IPS DF 19.7 (cell line): ENCODE data around the gene PRELID1.
"Not testable (repeated sequence)": the region's sequence is repeated elsewhere in the genome, so short reads cannot be mapped to it uniquely, and the experiment has no call there.

Experiments used
- DNase-seq: peaks from one replicate; pipeline ENCODE4 v3.0.0-alpha.2; 2013; ENCODE audit warnings: low read depth, low spot score

The PRELID1 gene

DNA sequence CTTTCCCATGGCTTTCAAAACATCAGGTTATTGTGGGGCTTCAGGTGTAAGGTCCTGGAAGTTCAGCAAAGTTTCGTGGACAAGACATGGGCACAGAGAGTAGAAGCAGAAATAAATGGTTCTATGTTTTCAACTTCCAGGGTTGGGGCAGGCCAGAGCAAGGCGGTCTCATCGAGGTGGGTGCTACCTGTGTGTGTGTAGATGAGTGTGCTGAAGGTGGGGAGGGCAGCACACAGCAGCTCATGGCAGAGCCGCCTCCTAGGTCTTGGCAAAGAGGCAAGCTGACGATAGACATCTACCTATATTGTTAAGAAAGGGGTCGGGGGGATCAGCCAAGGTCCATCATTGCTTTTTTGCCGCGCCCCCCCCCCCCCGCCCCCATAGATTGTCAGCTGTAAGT lies 3.9 kb upstream of the PRELID1 start:
- no peak for DNase-seq

DNA sequence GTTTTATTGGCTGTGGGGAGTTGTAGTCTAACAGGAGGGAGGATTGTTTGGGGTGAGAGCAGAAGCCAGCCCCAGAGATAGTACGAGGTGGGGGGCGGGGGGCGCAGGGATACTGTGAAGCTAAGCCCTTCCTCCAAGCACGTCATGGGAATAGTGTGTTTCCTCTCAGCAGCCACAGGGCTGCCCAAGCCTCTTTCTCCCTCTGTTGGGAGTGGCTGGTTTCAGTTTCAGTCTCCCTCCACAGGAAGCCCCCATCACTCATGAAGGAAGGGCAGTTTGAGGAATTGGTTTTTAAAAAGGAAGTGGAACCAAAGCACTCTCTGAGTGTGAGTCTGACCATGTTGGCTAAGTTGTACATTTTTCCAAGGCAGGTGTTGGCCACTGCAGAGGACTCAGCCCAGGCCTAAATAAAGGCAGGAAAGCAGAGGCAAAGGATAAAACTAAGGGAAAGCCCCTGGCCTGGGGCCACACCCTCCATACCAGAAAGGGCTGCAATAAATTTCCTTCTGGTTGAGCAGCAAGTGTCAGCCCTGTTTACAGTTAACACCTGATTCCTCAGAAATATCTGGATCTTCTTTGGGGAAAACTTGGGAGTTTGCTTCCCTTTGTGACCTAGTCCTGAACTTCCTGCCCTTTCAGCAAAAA lies 3.2 kb upstream of the PRELID1 start:
- DNase-seq: no peak

DNA sequence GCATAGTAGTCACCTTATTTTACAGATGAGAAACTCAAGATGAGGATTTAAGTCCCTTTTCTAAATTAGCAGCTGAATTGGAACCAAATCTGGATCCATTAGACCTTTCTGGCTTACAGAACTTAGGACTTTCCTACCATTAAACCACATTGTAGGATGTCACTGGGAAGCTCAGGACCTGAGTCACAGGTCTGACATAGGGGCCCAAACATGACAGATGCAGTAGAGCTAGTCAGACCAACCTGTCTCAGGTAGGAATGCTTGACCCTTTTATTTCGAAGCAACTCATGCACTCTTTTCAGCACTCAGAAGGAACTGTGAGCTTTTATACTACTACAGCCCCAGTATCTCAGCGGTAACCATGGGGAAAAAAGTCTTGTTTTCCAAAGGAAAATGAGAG lies 2.6 kb upstream of the PRELID1 start:
- no peak for DNase-seq

DNA sequence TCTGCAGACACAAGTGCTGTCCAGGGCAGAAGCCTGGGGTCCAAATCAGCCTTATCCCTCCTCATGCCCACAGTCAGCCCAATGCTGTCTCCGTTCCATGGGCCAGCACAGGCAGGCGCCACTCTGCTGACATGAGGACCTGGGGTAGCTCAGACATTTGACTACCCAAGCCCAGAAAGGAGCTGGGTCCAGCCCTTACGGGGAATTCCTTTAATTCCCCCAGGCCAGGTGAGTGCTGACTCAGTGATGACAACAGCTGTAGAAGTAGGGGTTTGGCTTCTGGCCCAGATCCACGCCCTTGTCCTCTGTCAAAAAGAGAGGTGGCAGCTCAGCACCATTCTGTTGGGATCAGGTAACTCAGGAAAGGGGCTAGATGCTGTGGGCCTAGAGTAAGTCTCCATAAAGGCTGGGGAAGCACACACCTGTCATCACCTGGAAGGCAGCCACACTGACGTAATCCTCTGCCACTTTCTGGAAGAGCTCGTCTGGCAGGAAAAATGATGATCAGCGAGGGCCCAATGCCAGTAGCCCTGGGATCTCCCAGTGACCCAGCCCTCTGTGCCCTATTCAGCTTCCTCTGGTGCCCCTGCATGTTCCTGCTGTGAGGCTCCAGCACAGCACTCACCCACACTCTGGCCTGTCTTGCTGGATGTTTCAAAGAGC lies 2.0 kb upstream of the PRELID1 start:
- no peak for DNase-seq

DNA sequence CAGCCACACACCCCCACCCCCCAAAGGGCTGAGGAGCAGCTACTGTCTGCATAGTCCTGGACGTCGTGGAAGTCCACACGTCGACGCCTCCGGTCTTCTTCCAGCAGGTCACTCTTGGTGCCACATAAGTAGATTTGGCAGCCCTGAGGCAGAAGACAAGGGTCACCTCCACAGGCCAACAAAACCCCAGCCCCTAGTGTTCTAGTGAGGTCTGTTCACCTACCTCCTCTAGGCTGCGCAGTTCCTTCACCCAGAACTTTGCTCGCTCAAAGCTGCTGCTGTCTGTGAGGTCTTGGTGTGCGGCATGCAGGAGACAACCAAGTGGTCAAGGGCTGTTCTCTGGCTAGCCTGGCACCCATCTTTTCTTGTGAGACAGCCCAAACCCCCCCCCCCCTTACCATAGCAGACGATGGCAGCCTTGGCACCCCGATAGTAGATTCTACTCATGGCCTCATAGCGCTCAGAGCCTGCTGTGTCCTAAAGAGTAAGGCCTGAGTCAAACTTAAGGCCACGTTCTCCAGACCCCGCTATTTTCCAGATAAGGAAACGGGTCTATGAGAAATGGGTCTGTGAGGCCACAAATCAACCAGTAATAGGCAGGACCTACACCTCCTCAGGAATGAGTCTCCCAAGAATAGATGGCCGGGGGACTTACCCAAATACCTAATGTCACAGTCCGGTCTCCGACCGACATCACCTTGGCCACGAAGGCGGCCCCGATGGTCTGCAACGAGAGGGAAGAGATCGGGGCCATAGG lies 1.1 kb upstream of the PRELID1 start:
- DNase-seq: no peak

DNA sequence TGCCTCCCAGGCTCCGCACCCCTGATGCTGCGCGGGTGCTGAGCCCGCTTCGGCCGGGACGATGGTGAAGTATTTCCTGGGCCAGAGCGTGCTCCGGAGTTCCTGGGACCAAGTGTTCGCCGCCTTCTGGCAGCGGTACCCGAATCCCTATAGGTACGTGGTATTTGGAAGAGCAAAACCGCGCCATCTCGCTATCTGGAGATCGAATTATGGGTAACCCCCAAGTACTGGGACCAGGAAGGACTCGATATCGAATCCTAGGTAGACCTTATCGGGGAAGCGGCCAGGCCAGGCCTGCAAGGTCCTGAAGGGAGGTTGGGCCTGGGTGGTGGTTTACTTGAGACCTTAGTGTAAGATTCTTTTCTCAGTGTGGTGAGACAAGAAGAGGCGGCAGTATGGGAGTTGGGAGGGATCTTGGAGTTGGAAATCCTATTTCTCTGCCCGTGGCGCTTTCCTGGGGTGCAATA lies 359 bp downstream of the PRELID1 start:
- no peak for DNase-seq

DNA sequence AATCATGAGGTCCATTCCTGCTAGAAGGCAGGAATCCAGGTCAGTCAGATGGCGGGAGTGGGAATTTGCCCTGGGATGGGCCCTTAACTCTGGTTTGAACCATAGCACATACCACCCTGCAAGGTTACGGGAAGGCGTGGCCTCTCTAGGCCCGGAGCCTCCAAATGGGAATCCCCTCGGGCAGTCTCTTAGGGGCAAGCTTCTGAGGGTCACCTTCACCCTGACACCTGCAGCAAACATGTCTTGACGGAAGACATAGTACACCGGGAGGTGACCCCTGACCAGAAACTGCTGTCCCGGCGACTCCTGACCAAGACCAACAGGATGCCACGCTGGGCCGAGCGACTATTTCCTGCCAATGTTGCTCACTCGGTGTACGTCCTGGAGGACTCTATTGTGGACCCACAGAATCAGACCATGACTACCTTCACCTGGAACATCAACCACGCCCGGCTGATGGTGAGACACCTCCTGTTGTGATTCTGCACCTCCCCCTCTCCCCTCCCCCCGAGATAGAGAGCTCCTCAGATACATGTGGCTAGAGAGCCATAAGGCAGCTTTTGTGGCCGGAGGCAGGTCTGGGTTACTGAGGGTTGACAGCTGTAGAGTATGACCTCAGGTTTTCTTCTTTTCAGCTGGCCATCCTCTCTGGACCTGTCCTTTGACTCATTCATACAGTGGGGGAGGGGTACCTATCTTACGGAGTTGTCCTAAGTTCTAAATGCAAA lies 957 bp downstream of the PRELID1 start:
- DNase-seq: no peak

DNA sequence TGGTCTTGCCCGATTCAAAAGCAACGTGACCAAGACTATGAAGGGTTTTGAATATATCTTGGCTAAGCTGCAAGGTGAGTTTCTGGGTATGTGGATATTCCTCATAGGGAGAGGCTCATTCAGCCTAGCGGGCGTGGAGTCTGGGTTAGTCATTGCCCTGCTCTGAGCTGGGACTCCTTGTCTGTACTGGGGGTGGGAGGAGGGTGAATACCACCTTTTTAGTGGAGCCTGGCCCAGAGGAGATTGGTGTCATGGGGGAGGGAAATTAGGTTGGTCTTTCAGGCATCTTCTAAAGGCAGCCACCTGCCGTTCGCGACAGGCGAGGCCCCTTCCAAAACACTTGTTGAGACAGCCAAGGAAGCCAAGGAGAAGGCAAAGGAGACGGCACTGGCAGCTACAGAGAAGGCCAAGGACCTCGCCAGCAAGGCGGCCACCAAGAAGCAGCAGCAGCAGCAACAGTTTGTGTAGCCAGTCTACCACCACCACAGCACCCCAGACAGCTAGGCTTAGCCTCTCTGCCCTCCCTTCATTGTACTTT lies 2.6 kb downstream of the PRELID1 start:
- DNase-seq: not testable (repeated sequence)

DNA sequence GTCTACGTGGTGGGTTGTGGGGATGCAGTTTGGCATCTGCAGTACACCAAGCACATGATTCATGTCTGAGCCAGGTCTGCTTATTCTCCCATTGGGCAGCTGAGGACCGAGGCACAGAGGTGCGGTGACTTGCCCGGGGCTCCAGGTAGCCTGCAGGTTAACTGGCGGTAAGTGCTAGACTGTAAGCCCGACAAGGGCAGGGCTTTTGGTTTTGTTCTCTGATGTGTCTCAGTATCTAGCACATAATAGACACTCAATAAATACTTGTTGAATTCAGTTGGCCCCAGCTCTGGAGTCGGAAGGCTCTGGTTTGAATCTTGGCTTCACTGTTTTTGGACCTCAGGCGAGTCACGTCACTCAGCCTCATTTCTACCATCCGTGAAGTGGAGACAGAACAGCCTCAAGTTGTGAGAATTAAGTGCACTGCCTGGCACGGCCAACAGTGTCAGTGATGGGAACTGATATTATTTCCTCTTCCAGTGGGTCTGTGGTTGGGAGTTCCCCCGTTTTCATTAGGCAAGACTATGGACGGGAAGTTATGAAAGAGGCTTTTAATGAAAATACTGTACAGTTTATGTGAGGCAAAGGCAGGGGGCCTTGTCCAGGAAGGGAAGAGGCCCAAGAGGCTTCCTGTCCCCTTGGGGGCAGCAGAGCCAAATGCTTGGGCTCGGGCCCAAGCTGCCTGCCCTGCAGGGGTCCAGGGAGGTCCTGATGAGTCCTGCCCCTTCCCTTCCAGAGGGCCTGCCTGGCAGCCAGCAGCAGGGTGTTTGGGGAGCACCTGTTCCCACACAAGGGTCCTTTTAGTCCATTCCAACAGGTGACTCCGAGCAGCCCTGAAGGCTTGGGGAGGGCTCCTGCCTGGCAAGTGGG lies 3.3 kb downstream of the PRELID1 start:
- DNase-seq: no peak

DNA sequence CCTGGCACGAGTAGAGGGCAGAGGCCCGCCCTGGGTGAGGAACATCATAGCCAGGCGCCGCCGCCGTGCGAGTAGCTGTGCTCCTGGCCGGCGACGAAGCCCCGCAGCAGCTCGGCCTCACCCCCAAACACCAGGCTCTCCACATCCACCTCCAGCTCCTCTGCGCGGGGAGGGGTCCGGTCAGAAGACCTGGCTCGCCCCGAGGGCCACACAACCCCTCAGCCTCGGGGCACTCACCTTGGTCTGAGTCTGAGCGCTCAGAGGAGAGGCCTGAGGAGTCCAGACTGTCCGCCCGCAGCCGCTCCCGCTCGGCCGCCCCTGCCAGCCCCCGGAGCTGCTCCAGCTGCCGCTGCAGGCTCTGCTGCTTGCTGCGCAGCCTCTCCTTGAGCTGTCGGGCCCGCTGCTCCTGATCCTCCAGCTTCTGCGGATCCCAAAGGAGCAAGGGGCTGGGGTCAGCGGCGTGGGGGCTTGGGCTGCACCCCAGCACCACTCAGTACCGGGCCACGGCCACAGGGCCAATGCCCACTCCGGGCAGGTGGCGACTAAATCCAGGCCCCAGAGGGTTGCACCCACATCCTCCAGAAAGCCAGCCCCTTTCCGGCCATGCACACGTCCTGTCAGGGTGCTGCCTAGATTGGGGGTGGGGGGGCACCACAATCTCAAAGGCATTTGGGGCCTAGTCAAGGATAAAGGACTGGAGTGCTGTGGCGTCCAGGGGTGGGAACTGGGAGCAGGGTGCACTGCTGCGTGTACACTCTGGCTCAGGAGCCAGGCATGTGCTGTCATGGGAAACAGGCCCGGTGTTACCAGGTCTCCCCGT lies 4.2 kb downstream of the PRELID1 start:
- DNase-seq: no peak

DNA sequence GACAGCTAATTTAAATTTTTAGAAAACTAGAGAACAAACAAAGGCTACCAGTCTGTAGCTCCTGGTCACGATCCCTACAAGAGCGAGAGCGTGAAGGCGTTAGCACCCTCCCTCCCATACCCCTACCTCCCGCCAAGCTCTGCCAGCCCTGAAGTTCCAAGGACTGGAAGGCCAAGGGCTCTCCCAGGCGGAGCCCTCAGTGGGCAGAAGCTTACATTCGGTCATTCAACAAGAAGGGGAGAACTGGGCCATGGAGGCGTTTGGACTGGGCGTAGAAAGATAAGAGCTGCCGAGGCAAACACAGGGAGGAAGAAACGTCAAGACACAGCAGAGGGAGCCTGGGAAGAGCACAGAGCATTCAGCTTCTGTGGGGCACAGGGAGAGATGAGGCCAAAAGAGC lies 5.1 kb downstream of the PRELID1 start:
- no peak for DNase-seq

DNA sequence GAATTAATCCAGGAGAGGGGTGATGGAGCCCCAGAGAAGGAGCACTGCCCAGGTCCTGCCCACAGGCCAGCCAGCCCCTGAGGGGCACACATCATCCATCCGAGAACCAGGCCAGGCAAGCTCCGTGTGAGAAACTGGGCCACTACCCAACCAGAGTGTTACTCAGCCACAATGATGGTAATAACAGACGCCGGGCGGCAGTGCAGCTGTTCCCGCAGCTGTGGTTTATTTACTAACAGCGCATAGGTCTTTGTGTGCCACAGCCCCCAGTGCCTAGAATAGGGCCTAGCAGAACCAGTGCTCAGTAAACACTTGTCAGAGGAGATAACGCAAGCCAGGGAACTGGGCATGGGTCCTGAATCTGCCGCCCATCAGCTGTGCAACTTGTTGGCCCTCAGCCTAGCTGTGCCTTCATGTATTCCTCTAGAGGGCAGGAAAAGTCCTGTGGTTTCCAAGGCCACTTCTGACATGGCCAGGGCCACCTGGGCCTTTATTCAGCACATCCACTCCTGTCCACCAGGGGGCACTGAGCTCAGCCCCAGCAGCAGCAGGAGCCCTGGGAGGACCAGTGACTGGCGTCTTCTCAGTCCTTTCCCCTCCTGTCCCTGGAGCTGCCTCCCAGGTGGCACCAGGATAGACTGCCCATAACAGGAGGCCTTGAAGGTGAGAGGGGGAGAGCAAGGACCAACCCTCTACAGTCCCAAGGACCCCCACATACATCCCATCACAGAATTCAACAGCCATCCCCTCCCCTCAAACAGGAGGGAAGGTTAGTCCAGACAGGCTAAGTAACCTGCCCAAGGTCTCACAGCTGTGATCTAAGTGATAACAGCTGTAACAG lies 6.0 kb downstream of the PRELID1 start:
- DNase-seq: no peak

DNA sequence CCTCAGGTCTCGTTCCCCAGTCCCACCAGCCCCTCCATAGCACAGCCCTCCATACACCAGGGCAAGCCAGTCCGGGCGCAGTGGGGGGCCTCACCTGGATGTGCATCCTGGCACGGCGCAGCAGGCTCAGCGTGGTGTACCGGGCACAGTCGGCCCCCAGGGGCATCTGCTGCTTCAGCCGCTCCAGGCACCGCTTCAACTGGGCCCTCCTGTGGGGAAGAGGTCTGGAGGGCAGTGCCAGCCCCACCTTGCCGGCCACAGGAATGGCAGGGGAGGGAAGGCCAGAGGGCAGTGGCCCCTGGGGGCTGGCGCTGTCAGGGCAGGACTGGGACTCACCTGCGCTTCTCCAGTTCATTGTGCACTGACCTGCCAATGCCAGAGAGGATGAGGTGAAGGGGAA lies 6.7 kb downstream of the PRELID1 start:
- DNase-seq: no peak

DNA sequence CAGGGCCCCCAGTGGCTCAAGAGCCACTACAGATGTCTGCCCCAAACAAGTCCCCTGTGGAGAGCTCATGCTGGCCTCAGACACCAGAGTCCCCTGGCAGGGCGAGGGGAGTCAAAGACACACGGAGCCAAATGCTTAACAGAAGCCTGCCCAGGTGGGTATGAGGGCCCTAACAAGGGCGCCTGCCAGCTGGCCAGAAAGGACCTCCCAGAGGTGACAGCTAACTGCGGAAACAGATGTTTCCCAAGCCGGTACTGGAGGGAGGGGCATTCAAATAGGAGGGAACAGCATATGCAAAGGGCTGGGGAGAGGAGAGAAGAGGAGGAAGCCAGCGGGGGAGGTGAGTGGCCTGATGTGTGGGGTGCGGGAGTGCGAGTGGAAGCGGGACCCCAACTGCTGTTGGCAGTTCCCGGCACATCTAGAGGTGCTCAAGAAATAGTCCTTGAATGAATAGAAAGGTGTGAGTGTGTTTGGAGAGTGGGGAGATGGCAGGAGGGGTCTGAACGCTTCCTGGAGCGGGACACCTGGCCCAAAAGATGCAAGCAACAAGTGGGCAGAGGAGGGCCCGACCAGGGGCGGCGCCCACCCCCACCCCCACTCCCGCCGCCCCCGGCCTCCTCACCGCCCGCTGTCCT lies 7.3 kb downstream of the PRELID1 start:
- no peak for DNase-seq

DNA sequence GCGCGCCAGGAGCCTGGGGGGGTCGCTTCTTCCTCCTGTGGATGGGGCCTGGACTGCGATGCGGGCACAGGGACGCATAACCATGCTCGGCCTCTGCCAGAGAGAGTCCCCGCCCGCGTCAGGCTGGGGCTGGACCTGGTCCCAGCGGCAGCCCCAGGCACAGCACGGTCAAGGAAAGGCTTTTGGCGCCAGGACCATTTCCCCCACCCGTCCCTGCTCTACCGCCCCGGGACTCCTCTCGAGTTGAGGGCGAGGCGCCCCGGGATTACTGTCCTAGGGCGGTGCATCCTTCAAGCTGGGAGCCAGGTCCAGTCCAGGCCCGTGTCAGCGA lies 7.8 kb downstream of the PRELID1 start:
- DNase-seq: no peak

DNA sequence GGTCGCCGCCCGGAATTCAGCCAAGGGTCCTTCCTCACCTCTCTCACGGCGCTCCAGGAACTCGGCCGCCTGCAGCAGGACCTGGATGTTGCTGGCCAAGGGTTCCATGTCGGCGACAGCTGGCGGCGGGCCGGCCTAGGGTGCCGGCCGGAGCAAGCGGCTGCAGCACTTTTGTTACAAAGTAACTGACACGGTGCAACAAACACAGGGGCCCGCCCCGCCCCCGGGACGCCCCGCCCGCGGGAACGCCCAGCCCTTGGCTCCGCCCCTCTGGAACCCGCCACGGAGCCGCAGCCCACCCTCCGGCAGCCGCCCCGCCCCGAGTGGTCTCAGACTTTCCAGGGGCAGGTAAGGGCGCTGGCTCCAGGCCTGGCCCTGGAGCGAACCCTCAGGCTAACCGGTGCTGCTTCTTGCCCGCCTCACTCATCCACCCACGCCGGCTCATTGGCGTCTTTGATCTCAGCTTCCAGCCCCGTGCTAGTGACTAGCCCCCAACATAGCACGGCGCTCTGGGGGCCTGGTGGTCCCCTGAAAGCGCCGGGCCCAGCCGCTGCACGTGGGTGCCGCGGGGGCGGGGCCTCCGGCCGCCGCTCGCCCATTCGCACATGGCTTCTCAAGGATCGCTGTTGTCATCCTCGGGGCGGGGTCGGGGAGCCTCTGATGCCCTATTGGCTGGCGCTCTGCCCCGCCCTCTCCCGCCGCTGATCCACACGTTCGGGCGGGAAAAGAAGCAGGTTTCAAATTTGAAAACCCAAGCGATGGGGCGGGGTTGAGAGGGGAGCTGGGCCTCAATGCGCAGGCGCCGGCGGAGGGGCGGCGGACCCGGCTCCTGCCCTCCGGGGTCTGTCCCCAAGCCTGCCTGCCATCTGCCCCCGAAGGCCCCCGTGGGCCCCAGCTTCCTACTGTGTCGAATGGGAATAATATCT lies 8.4 kb downstream of the PRELID1 start, which contains the start of gene MXD3:
Gene MXD3, minus strand, starts transcription at position 176 of the 926 bp plus-strand sequence. Its CDS starts 68 bp downstream, at position 108.
- no peak for DNase-seq

DNA sequence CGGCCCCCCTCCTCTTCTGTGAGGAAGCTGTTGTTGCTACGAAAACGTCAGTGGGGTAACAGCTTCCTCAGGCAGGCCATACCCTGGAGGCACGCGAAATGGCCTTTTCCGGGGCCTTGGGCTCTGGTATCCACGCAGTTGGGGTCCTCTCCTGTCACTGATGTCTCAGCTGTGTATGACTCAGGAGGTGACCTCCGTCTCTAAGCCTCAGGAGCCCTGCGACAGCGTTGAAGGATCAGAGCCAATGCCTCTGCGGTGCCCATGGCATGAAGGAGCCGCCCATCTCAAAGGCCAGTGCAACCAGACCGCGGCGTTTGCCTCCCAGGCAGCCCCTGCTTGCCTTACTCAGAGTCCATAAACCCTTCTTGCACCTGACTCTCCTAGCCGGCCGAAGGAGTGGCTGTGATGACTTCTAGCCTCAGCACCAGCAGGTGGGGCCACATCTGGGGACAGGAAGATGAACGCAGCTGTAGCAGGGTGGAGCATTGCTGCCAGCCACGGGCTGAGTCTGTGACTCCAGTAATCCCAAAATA lies 9.1 kb downstream of the PRELID1 start:
- no peak for DNase-seq
